NAMALWA (cell line): ENCODE results near the gene NR2F1.

ENCODE experiments used
- DNase-seq: peaks from one replicate; pipeline ENCODE4 v3.0.0-alpha.2; 2015; ENCODE audit warnings: low spot score

Gene NR2F1

DNA sequence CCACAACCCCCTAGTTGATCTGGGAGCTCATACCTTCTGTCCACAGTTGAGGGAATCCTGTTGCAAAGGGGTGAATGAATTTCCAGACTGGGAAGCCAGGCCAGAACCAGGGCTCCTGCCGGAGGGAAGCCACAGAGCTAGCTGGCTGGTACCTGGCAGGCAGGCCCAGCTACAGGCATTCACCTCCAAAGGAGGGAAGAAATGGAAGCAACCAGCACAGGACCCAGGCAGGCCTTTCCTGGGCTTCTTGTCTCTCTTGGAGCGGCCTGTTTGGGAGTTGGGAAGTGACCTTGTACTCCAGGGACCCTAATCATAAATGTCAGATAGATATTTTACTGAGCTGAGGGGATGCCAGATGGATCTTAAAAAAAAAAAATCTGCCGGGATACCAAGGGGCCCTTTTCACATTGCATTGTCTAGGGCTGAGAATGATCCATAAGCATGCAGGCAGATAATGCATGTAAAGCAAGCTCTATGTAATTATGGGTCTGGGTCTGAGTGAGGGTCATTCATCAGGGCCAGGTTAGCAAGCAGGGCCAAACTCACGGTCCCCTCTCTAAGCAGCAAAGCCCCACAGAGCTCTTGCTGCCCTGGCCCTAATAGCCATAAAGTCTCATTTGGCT is 8.4 kb downstream of the NR2F1 start:
- DNase-seq: no peak

GRCh38 chr5:93592883-93593282 is 9.9 kb downstream of the NR2F1 start:
- no peak for DNase-seq

DNA sequence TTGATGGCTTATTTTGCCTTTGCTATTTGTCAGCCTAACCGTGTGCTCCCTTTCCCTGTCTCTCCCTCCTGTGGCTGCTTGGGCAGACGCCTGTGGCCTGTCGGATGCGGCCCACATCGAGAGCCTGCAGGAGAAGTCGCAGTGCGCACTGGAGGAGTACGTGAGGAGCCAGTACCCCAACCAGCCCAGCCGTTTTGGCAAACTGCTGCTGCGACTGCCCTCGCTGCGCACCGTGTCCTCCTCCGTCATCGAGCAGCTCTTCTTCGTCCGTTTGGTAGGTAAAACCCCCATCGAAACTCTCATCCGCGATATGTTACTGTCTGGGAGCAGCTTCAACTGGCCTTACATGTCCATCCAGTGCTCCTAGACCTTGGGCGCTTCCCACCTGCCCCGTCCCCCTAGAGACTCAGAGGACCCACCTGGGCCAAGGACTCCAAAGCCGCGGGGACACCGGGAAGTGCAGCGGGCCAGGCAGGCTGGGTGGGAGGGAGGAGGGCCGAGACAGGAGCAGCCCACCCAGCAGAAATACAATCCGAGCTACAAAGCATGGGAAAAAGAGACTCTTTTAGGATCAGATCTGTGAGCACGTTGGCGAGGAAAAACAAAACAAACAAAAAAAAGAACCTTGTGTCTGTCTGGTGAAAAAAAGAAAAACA is 10.6 kb downstream of the NR2F1 start:
- DNase-seq: no peak

GRCh38 chr5:93594591-93595419 is 11.8 kb downstream of the NR2F1 start:
- no peak for DNase-seq

GRCh38 chr5:93595420-93596147 is 12.6 kb downstream of the NR2F1 start:
- DNase-seq: no peak

GRCh38 chr5:93596310-93596675 is 13.3 kb downstream of the NR2F1 start:
- DNase-seq: no peak

DNA sequence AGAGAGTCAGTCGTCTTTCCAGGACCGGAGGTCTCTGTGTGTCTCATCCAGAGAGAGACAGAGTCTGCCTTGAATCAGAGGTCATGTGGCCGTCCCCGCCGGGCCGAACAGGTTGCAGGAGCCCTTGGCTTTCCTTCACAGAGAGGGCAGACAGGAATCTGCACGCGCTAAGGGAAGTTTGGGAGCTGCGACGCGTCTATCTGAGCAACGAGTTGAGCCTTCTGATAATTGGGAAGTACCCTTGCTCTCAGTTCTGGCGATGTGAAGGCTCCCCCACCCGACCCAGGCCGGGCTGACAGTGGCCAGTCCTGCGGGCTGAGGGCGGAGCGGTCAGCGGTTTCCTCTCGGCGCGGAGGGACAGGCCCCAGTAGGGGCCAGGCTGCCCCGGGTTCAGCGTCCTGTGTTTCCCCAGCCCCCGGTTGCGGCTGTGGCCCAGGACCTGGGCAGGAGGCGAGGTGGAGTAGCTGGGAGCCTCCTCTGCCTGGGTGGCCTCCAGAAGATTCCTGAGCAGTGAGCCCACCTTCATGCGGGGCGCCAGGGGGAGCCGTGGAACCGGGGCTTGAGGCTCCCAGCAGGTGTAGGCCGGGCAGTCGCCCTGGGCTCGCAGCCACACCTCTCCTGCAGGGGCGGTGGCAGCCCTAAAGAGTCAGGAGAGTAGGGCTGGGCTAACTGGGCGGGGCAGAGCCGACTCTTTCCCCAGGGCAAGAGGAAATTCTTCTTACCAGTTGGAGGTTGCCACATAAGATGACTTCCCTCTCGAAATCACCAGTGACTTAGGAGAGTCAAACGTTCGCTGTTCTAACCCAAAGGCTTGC is 13.9 kb downstream of the NR2F1 start:
- no peak for DNase-seq

GRCh38 chr5:93598091-93599000 is 15.3 kb downstream of the NR2F1 start:
- no peak for DNase-seq

DNA sequence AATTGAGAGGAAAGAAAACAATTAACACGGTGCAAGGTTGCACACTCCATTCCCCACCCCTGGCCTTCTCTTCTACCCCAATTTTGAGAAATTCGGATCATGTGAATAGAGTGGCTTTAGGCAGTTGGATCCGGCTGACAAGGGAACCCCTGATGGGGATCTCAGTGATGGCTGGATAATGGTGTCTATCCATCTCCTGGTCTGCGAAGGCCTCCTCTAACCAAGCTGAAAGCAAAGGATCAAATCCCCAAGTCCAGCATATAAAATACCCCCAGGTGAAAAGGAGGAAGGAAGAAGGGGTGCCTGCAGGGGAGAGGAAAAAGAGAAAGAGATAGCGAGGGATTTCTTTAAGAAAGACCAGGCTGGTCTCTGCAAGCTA is 16.0 kb downstream of the NR2F1 start:
- DNase-seq: no peak

- no peak for DNase-seq
Observed at GRCh38 chr5:93599399-93600120, 16.5 kb downstream of the NR2F1 start.

DNA sequence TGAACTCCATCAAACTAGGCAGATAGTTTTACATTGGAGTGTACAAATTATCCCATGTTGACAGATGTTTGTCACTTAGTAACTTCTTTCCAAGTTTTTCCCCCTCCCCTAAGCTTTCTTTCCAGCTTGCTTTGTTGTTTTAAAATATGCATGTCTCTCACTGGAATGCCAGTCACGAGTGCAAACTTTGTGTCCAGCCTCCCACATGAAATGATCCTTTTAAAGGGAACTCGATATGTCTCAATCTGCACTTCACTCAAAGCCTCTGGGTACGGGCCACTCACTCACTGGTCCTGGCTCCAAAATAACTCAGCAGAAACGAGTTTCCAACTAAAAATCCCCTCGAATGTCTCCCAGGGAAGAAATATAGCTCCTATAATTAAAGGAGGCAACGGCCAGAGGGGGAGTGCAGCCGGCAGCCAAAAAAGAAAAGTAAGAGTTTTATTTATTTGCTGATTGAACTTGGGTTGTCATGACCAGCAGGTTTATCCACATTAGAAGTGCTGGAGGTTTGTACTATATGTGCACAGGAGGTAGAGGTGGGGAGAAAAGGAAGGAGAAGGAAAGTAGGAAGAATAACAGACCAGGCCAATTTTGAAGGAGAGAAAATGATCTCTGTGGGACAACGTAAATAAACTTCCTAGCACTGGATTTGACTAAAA is 17.5 kb downstream of the NR2F1 start:
- DNase-seq: no peak

GRCh38 chr5:93601071-93601801 is 18.2 kb downstream of the NR2F1 start:
- no peak for DNase-seq

DNA sequence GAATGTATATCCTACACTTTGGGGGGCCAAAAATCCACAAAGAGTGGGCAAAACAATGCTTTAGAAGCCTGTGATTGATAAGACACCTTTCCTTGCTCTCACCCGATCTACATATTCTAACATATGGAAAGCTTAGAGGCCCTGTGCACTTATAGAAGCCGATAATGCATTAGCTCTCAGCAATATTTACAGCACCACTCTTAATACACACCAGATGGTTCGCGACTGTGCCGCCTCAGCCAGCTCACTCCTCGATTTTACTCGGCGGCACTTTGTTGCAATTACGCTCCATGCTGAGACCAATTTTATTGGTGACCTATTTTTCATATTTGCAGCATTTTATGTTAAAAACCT is 18.8 kb downstream of the NR2F1 start:
- no peak for DNase-seq

- no peak for DNase-seq
Observed at GRCh38 chr5:93602241-93603077, 19.4 kb downstream of the NR2F1 start.

DNA sequence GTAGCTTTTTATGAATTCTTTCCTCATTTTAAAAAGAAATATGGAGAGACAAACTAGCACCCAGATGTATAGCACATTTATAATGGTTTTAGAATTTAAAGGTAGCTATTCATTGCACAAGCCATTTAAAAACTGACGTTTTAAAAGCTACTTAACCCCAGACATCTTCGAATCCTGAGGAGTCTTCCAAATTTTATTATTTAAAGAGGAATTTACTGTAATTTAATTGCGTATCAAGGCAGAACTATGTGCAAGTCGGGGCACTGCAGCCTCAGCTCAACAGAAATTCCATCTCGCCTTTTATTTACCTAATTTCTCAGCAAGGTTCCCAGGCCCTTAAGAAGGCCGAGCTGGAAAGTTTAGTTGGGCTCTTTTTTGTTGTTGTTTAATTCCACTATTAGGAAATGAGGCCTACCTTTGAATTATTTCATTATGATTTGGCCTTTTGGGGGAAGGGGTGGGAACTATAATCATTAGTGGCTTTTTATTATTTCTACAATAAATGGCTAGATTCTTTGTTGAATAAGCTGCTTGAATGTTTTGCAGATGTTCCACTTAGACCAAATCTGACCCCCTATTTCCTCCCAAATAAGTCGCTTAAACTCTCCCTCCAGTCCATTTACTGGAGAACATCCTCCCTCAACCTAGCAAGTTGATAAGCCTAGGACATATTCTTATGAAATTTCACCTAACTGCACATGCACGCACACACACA is 20.2 kb downstream of the NR2F1 start:
- no peak for DNase-seq

DNA sequence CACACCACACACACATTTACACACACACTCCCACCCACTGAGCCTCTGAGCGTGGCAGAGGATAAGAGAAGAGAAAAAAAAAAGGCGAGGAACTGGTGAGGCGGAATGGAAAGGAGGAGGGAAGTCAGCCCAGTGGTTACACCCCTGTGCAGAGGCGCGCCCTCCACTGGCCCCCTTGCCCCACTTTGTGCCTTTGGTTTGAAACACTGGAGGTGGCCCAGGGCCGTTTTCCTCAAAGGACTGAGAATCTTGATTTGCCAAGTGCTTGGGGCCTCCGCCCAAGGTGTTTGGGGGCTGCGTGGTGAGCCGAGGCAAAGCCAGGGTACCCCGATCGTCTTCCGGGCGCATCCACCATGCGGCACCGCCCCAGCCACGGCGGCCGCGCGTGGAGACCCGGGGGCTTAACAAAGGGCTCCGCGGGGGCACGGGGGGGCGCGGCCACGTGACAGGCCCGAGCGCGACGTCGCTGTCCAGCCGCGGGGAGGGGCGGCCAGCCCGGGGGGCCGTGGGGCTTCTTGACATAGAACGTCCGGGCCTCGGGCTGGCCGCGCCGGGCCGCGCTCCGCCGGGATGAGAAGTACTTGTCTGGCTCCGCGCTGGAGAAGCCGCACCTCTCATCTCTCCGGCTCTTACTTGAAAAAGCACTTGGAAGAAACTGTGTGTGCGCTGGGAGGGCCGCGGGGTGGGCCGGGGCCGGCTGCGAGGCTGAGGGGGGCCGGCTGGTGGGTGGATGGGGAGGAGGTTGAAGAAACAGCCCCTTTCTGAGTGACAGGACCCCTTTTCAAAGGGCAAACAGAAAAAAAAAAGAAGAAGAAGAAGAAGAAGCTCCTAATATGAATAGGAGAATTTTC is 21.0 kb downstream of the NR2F1 start:
- DNase-seq: no peak
